ENCODE results near the gene GLB1L3. TPM values are rescaled to one million over a fixed set of nuclear protein-coding genes. Genes with fewer than 3 reads are reported as not detected.

GLB1L3 gene
- total RNA-seq, 1 donor from 2014 or later = not detected

GRCh38 chr11:134358856-134359490 is 82.8 kb downstream of the GLB1L3 start:
- Histone ChIP-seq H3K9me3 (ENCODE audit: low read depth) (no peaks in the 10 kb centered on the region), H3K27ac (no peak overlapping the region), H3K27me3 (peaks cover 4% of the 10 kb centered on the region), H2AFZ (replicated peaks) (no peak overlapping the region), H3K36me3 (no peaks in the 10 kb centered on the region), H3F3A (ENCODE audit: low read depth) (no peaks in the 10 kb centered on the region), H3K4me1 (no peaks in the 10 kb centered on the region), H3K79me2 (ENCODE audit: low read depth) (no peaks in the 10 kb centered on the region), H4K20me1 (ENCODE audit: low read depth) (no peaks in the 10 kb centered on the region), H3K4me2 (no peak overlapping the region), H3K9ac (no peak overlapping the region), H3K4me3 (no peak overlapping the region)
- Mint-ChIP-seq H3K9me3 (no peaks in the 10 kb centered on the region), H3K27ac (no peak overlapping the region), H3K4me3 (no peak overlapping the region), H3K4me1 (peaks cover 15% of the 10 kb centered on the region), H3K36me3 (peaks cover 3% of the 10 kb centered on the region), H3K27me3 (ENCODE audit: insufficient read depth, low read depth) (peaks cover 6% of the 10 kb centered on the region)
- no peak for TF ChIP-seq CTCF (IDR thresholded peaks at IDR 0.05)
- TF ChIP-seq EZH2 (IDR thresholded peaks at IDR 0.05) = no peak
- TF ChIP-seq EZH2phosphoT487 (IDR thresholded peaks at IDR 0.05) = no peak
- DNase-seq (ENCODE audit: low spot score) = no peak

GRCh38 chr11:134359646-134360045 is 83.5 kb downstream of the GLB1L3 start:
- peaks cover 6% of the 10 kb centered on the region for H3K27me3 Mint-ChIP-seq (ENCODE audit: insufficient read depth, low read depth)
- H3K27ac Mint-ChIP-seq = no peak overlapping the region
- Histone ChIP-seq H3K4me1 (no peaks in the 10 kb centered on the region), H3K4me2 (no peak overlapping the region), H4K20me1 (ENCODE audit: low read depth) (no peaks in the 10 kb centered on the region), H3K36me3 (no peaks in the 10 kb centered on the region), H3K9ac (no peak overlapping the region), H3K4me3 (no peak overlapping the region), H3K27me3 (peaks cover 4% of the 10 kb centered on the region), H3K9me3 (ENCODE audit: low read depth) (no peaks in the 10 kb centered on the region), H2AFZ (replicated peaks) (peak overlapping the region; percentile 56), H3K27ac (no peak overlapping the region), H3K79me2 (ENCODE audit: low read depth) (no peaks in the 10 kb centered on the region), H3F3A (ENCODE audit: low read depth) (no peaks in the 10 kb centered on the region)
- H3K4me1 Mint-ChIP-seq = peaks cover 15% of the 10 kb centered on the region
- no peaks in the 10 kb centered on the region for H3K9me3 Mint-ChIP-seq
- H3K36me3 Mint-ChIP-seq = peaks cover 3% of the 10 kb centered on the region
- DNase-seq (ENCODE audit: low spot score) = no peak
- TF ChIP-seq EZH2 (IDR thresholded peaks at IDR 0.05) (no peak), CTCF (IDR thresholded peaks at IDR 0.05) (no peak), EZH2phosphoT487 (IDR thresholded peaks at IDR 0.05) (no peak)
- no peak overlapping the region for H3K4me3 Mint-ChIP-seq

GRCh38 chr11:134360050-134360835 is 84.1 kb downstream of the GLB1L3 start:
- Mint-ChIP-seq H3K4me1 (peaks cover 15% of the 10 kb centered on the region), H3K4me3 (no peak overlapping the region), H3K27me3 (ENCODE audit: insufficient read depth, low read depth) (peaks cover 6% of the 10 kb centered on the region), H3K36me3 (peaks cover 3% of the 10 kb centered on the region), H3K9me3 (no peaks in the 10 kb centered on the region), H3K27ac (peak overlapping the region; percentile 50)
- no peaks in the 10 kb centered on the region for H4K20me1 ChIP-seq (ENCODE audit: low read depth)
- no peaks in the 10 kb centered on the region for H3K4me1 ChIP-seq
- H3K4me2 ChIP-seq = no peak overlapping the region
- no peaks in the 10 kb centered on the region for H3K79me2 ChIP-seq (ENCODE audit: low read depth)
- peak overlapping the region; percentile 56 for H2AFZ ChIP-seq (replicated peaks)
- H3K9me3 ChIP-seq (ENCODE audit: low read depth) = no peaks in the 10 kb centered on the region
- H3K4me3 ChIP-seq = no peak overlapping the region
- H3K36me3 ChIP-seq = no peaks in the 10 kb centered on the region
- H3F3A ChIP-seq (ENCODE audit: low read depth) = no peaks in the 10 kb centered on the region
- TF ChIP-seq EZH2 (IDR thresholded peaks at IDR 0.05) (no peak), EZH2phosphoT487 (IDR thresholded peaks at IDR 0.05) (no peak), CTCF (IDR thresholded peaks at IDR 0.05) (peak; percentile 86)
- no peak overlapping the region for H3K9ac ChIP-seq
- H3K27ac ChIP-seq = no peak overlapping the region
- peaks cover 4% of the 10 kb centered on the region for H3K27me3 ChIP-seq
- peak; percentile 91 for DNase-seq (ENCODE audit: low spot score)

Data from neural progenitor cell (in vitro differentiated cells).